GM21381 (cell line): ENCODE results near the gene CD3D.

Experiments used
- ATAC-seq: cut with Tn5 transposase; IDR thresholded peaks from one replicate; pipeline ENCODE4 v1.9.1; 2021; ENCODE audit warnings: mild to moderate bottlenecking, moderate library complexity; ENCODE audit not compliant: unreplicated experiment

Gene CD3D

GRCh38 chr11:118304568-118305248 is 37.8 kb downstream of the CD3D start, which contains the start of gene CD3E:
CD3E (plus strand) TSS chr11:118304730; CDS start chr11:118304953, 223 bp downstream.
- no peak for ATAC-seq

DNA sequence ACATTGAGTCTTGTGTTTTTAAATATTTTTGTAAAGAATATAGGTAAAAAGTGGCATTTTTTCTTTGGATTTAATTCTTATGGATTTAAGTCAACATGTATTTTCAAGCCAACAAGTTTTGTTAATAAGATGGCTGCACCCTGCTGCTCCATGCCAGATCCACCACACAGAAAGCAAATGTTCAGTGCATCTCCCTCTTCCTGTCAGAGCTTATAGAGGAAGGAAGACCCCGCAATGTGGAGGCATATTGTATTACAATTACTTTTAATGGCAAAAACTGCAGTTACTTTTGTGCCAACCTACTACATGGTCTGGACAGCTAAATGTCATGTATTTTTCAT is 38.3 kb downstream of the CD3D start:
- ATAC-seq, result no peak

- ATAC-seq, result no peak
Measured at GRCh38 chr11:118301600-118302195, 40.8 kb downstream of the CD3D start.

GRCh38 chr11:118295815-118296454 is 46.6 kb downstream of the CD3D start:
- no peak for ATAC-seq

DNA sequence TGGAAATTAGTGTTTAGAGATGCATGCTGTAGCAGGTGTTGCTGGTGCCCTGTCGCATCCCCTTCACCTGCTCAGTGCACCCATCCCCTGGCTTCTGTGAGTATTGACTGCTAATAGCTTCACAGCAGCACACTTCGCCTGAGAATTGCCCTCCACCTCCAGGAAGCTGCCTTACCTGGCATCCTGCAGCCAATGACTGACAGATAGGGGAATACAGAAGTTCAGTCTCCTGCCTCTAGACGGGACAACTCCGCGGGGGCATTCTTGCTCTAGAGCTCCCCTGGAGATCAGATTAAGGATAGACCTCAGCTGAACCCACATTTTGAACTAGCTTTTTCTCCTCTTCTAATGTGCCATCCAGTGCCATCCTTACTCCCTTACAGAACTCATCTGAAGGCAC is 47.3 kb downstream of the CD3D start:
- ATAC-seq, result no peak

GRCh38 chr11:118294053-118294452 is 48.5 kb downstream of the CD3D start:
- ATAC-seq, result no peak

- ATAC-seq, result no peak
Measured at GRCh38 chr11:118291477-118292135, 50.9 kb downstream of the CD3D start.

DNA sequence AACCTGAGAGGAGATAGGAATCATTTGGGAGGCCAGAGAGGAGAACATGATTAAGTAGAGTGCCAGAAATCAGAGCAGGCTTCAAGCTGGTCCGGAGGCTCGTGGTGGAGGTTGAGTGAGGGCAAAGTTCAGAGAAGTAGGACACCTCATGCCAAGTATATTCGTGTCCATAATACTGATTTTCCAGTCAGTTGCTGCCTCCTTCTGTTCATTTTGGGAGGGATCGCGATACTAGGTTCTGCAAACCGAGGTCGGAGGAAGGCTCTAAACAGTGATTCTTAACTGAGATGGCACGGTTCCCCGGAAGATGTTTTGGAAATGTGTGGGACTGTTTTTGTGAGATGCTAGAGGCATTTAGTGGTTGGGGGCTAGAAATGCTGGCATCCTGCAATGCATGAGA is 51.6 kb downstream of the CD3D start:
- ATAC-seq, result no peak

DNA sequence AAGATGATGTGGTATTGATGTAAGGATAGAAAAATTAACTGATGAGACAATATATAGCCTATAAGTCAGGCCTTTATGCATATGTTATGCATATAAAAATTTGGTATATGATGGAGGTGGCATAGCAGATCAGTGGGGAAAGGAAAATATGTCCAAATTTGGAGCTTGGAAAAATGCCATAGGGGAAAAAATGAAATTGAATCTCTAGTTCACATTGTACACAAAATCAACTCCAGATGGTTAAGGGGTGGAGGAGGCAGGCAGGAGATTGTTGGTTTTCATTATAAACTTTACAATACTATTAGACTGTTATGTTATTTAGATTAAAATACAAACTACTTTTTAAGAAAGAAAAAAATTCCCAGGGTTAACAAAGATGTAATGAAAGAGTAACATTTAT is 53.1 kb downstream of the CD3D start:
- ATAC-seq, result no peak
